ENCODE results near the gene SLC48A1.
"Not testable (repeated sequence)": the region's sequence is repeated elsewhere in the genome, so short reads cannot be mapped to it uniquely, and the experiment has no call there.

Gene SLC48A1

DNA sequence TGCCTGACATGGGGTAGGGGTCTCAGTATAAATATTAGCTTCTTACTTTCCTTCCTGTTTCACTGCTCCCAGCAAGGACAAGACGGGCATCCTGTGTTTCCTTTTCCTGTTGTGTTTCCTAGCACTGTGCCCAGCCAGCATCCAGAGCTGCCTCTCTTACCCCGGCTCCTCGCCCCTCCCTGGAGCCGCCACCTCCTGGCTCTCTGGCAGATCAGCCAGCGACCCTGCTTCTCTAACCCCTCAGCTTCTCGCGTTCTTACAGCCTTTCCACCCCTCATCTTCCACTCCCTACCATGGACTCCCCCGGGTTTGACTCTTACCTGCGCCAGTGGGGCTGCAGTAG lies 28.8 kb downstream of the SLC48A1 start:
- Histone ChIP-seq H3K36me3 (ENCODE audit: insufficient read depth, low read depth, low read length) (peaks cover 27% of the 10 kb centered on the region), H3K27me3 (ENCODE audit: insufficient read depth, low read length) (no peaks in the 10 kb centered on the region), H3K27ac (ENCODE audit: low read length) (no peak overlapping the region), H3K4me1 (ENCODE audit: insufficient read depth, low read length) (no peaks in the 10 kb centered on the region), H3K9ac (ENCODE audit: low read depth, low read length) (no peak overlapping the region), H3K9me3 (ENCODE audit: insufficient read depth, low read depth, low read length) (no peaks in the 10 kb centered on the region), H3K4me3 (ENCODE audit: low read length) (no peak overlapping the region)

DNA sequence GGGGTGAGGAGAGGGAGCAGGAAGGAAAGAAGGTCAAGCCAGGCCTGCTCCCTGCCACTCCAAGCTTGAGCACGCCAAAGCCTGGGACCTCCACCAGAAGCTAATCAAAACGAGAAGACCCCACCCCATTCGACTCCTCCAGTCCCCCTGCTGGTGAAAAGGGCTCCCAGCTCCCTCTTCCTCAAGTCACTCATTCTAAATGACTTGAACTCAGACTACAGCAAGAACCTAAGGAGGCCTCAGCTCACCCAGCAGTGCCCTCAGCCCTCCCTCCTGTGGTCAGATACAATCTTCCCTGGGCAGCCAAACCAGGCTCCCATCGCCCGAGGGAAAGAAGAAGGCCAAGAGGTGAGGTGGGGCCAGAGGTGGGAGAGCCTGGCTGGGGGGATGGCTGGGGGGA lies 29.3 kb downstream of the SLC48A1 start:
- Histone ChIP-seq H3K9me3 (ENCODE audit: insufficient read depth, low read depth, low read length) (no peaks in the 10 kb centered on the region), H3K4me1 (ENCODE audit: insufficient read depth, low read length) (no peaks in the 10 kb centered on the region), H3K9ac (ENCODE audit: low read depth, low read length) (no peak overlapping the region)

GRCh38 chr12:47803191-47803875 lies 30.3 kb downstream of the SLC48A1 start:
- Histone ChIP-seq H3K27ac (ENCODE audit: low read length) (no peak overlapping the region), H3K36me3 (ENCODE audit: insufficient read depth, low read depth, low read length) (peaks cover 26% of the 10 kb centered on the region), H3K4me1 (ENCODE audit: insufficient read depth, low read length) (peaks cover 1% of the 10 kb centered on the region), H3K9ac (ENCODE audit: low read depth, low read length) (no peak overlapping the region), H3K27me3 (ENCODE audit: insufficient read depth, low read length) (no peaks in the 10 kb centered on the region), H3K9me3 (ENCODE audit: insufficient read depth, low read depth, low read length) (no peaks in the 10 kb centered on the region), H3K4me3 (ENCODE audit: low read length) (no peak overlapping the region)

More for the DNA sequence above, 29.3 kb downstream of the SLC48A1 start:
- peaks cover 26% of the 10 kb centered on the region for H3K36me3 ChIP-seq (ENCODE audit: insufficient read depth, low read depth, low read length)
- no peaks in the 10 kb centered on the region for H3K27me3 ChIP-seq (ENCODE audit: insufficient read depth, low read length)
- no peak overlapping the region for H3K27ac ChIP-seq (ENCODE audit: low read length)
- H3K4me3 ChIP-seq (ENCODE audit: low read length), result no peak overlapping the region

GRCh38 chr12:47804171-47804570 lies 31.1 kb downstream of the SLC48A1 start:
- Histone ChIP-seq H3K27ac (ENCODE audit: low read length) (no peak overlapping the region), H3K9me3 (ENCODE audit: insufficient read depth, low read depth, low read length) (no peaks in the 10 kb centered on the region), H3K4me1 (ENCODE audit: insufficient read depth, low read length) (peaks cover 10% of the 10 kb centered on the region), H3K9ac (ENCODE audit: low read depth, low read length) (no peak overlapping the region), H3K36me3 (ENCODE audit: insufficient read depth, low read depth, low read length) (peaks cover 26% of the 10 kb centered on the region), H3K4me3 (ENCODE audit: low read length) (no peak overlapping the region), H3K27me3 (ENCODE audit: insufficient read depth, low read length) (no peaks in the 10 kb centered on the region)

- H3K4me3 ChIP-seq (ENCODE audit: low read length), result no peak overlapping the region
- H3K9ac ChIP-seq (ENCODE audit: low read depth, low read length), result no peak overlapping the region
- peaks cover 13% of the 10 kb centered on the region for H3K4me1 ChIP-seq (ENCODE audit: insufficient read depth, low read length)
- H3K36me3 ChIP-seq (ENCODE audit: insufficient read depth, low read depth, low read length), result peaks cover 26% of the 10 kb centered on the region
- H3K9me3 ChIP-seq (ENCODE audit: insufficient read depth, low read depth, low read length), result no peaks in the 10 kb centered on the region
- no peaks in the 10 kb centered on the region for H3K27me3 ChIP-seq (ENCODE audit: insufficient read depth, low read length)
- no peak overlapping the region for H3K27ac ChIP-seq (ENCODE audit: low read length)
Measured at GRCh38 chr12:47805417-47805816, 32.4 kb downstream of the SLC48A1 start.

- no peak overlapping the region for H3K27ac ChIP-seq (ENCODE audit: low read length)
Measured at GRCh38 chr12:47807338-47807737, 34.3 kb downstream of the SLC48A1 start.

DNA sequence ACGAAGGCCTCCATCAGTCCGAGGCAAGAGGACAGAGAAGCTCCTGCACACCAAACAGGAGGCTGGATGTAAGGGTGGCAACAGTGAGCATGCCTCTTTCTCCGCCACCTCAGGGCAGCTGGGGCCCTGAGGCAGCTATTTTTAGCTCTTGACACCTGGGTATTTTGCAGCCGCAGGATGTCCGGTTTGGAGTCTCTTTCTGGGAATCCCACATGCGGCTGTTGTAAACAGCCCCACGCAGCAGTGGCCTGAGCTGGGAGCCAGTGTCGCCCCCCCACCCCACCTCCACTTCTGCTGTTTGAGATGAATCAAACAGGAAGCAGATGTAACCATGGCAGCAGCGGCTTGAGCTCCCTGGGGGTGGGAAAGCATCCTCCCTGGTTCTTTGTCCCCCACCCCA lies 35.0 kb downstream of the SLC48A1 start:
- H3K27ac ChIP-seq (ENCODE audit: low read length), result no peak overlapping the region

More at GRCh38 chr12:47807338-47807737, 34.3 kb downstream of the SLC48A1 start:
- Histone ChIP-seq H3K4me3 (ENCODE audit: low read length) (no peak overlapping the region), H3K36me3 (ENCODE audit: insufficient read depth, low read depth, low read length) (peaks cover 18% of the 10 kb centered on the region), H3K27me3 (ENCODE audit: insufficient read depth, low read length) (no peaks in the 10 kb centered on the region), H3K9ac (ENCODE audit: low read depth, low read length) (no peak overlapping the region), H3K4me1 (ENCODE audit: insufficient read depth, low read length) (peaks cover 32% of the 10 kb centered on the region), H3K9me3 (ENCODE audit: insufficient read depth, low read depth, low read length) (no peaks in the 10 kb centered on the region)

DNA sequence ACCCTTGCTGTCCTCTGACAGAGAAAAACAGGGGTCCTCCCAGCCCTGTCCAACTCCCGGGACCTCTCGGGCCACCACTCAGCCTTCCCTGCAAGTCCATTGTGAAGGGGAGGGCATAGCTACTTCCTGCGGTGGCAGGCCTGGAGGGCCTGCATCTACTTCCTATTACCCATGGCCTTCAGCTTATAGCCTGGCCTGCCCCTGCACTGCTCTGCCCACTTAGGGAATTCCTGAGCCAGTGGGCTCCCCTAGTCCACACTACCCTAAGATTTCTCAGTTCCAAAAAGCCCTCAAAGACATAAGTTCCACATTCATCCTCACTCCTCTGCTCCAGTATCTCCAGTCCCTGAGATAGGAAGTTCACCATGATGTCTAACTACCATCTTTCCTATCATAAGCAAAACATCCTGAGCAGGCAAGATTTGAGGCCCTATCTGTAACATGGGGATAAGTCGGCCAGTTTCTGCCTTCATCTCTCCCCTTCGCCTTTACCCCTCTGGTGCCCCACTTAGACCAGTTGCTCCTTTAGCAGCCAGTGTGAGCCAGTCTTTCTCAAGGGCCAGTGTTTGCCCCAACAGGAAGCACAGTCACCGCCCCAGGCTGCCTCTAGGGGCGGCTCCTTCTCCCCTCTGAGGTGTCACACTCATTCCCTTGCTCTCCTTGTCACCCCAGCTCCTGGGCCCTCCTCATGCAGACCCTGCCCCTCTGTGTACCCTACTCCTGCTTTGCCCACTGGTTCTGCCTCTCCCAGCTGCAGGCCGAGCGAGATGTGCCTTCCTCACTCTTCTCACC lies 35.7 kb downstream of the SLC48A1 start:
- Histone ChIP-seq H3K27ac (ENCODE audit: low read length) (no peak overlapping the region), H3K4me1 (ENCODE audit: insufficient read depth, low read length) (peaks cover 42% of the 10 kb centered on the region), H3K9ac (ENCODE audit: low read depth, low read length) (no peak overlapping the region), H3K9me3 (ENCODE audit: insufficient read depth, low read depth, low read length) (no peaks in the 10 kb centered on the region), H3K4me3 (ENCODE audit: low read length) (no peak overlapping the region), H3K27me3 (ENCODE audit: insufficient read depth, low read length) (no peaks in the 10 kb centered on the region), H3K36me3 (ENCODE audit: insufficient read depth, low read depth, low read length) (peaks cover 18% of the 10 kb centered on the region)

More for the DNA sequence above, 35.0 kb downstream of the SLC48A1 start:
- H3K36me3 ChIP-seq (ENCODE audit: insufficient read depth, low read depth, low read length), result peaks cover 18% of the 10 kb centered on the region
- H3K9ac ChIP-seq (ENCODE audit: low read depth, low read length), result no peak overlapping the region
- H3K9me3 ChIP-seq (ENCODE audit: insufficient read depth, low read depth, low read length), result no peaks in the 10 kb centered on the region
- peaks cover 35% of the 10 kb centered on the region for H3K4me1 ChIP-seq (ENCODE audit: insufficient read depth, low read length)
- no peak overlapping the region for H3K4me3 ChIP-seq (ENCODE audit: low read length)
- H3K27me3 ChIP-seq (ENCODE audit: insufficient read depth, low read length), result no peaks in the 10 kb centered on the region

- H3K9ac ChIP-seq (ENCODE audit: low read depth, low read length); H3K9me3 ChIP-seq (ENCODE audit: insufficient read depth, low read depth, low read length); H3K27ac ChIP-seq (ENCODE audit: low read length); H3K4me3 ChIP-seq (ENCODE audit: low read length); H3K27me3 ChIP-seq (ENCODE audit: insufficient read depth, low read length): not testable (repeated sequence)
- Histone ChIP-seq H3K36me3 (ENCODE audit: insufficient read depth, low read depth, low read length) (peaks cover 13% of the 10 kb centered on the region), H3K4me1 (ENCODE audit: insufficient read depth, low read length) (peaks cover 49% of the 10 kb centered on the region)
Measured at GRCh38 chr12:47809518-47809917, 36.5 kb downstream of the SLC48A1 start.

GRCh38 chr12:47811072-47811396 lies 38.0 kb downstream of the SLC48A1 start:
- H3K36me3 ChIP-seq (ENCODE audit: insufficient read depth, low read depth, low read length), result peaks cover 5% of the 10 kb centered on the region; the same call in 1 of the 2 replicates
- H3K4me3 ChIP-seq (ENCODE audit: low read length), result peak overlapping the region; percentile 12; the same call in 1 of the 2 replicates
- H3K9ac ChIP-seq (ENCODE audit: low read depth, low read length), result peak overlapping the region; percentile 43; the same call in 1 of the 2 replicates
- no peaks in the 10 kb centered on the region for H3K9me3 ChIP-seq (ENCODE audit: insufficient read depth, low read depth, low read length)
- peaks cover 51% of the 10 kb centered on the region for H3K4me1 ChIP-seq (ENCODE audit: insufficient read depth, low read length)
- no peak overlapping the region for H3K27ac ChIP-seq (ENCODE audit: low read length)
- H3K27me3 ChIP-seq (ENCODE audit: insufficient read depth, low read length), result no peaks in the 10 kb centered on the region

- Histone ChIP-seq H3K9me3 (ENCODE audit: insufficient read depth, low read depth, low read length) (no peaks in the 10 kb centered on the region), H3K36me3 (ENCODE audit: insufficient read depth, low read depth, low read length) (0 out of 2 replicates have a peak, but pooled peaks cover 4% of the 10 kb centered on the region), H3K4me3 (ENCODE audit: low read length) (peak overlapping the region; percentile 44; the same call in 1 of the 2 replicates), H3K4me1 (ENCODE audit: insufficient read depth, low read length) (peaks cover 57% of the 10 kb centered on the region), H3K27me3 (ENCODE audit: insufficient read depth, low read length) (no peaks in the 10 kb centered on the region), H3K27ac (ENCODE audit: low read length) (peak overlapping the region; percentile 6), H3K9ac (ENCODE audit: low read depth, low read length) (peak overlapping the region; percentile 54; the same call in 1 of the 2 replicates)
Measured at GRCh38 chr12:47811581-47812484, 38.8 kb downstream of the SLC48A1 start.

Measured in iPS-20b (cell line).